ENCODE data around the gene ACTL10. TPM values are rescaled to one million over a fixed set of nuclear protein-coding genes. Genes with fewer than 3 reads are reported as not detected.

ACTL10 gene
- total and polyA plus RNA-seq, 2 of the 4 experiments (the other 2 are of a cell fraction): 0.18 to 0.43 TPM

- no peak overlapping the region for H3K4ac ChIP-seq (ENCODE audit: low read depth, low read length)
- H4K91ac ChIP-seq (ENCODE audit: insufficient read depth, low read depth, low read length): no peak overlapping the region
- no peak overlapping the region for H2BK20ac ChIP-seq (ENCODE audit: low read depth, low read length)
- dilution Hi-C loops (cut with HindIII; ENCODE audit: low sequenced_read_pairs, unreplicated experiment) (no loop called here), in situ Hi-C loops (cut with MboI; ENCODE audit: low sequenced_read_pairs) (no loop called here), intact Hi-C loops (cut with micrococcal nuclease) (loop anchor here (10.0 kb wide), 1 partner anchor 155 kb away; the partner anchor contains the start of gene CHMP4B)
- ATAC-seq (ENCODE audit: low read depth) (no peak), DNase-seq (no peak)
- H3K9me1 ChIP-seq (ENCODE audit: insufficient read depth, low read length): peaks cover 16% of the 10 kb centered on the region
- POLR2A ChIA-PET (ENCODE audit: unreplicated experiment): no interaction called here
- H2AK9ac ChIP-seq (replicated peaks; ENCODE audit: low read depth, low read length, poor library complexity): no peak overlapping the region
- H4K8ac ChIP-seq (ENCODE audit: low read depth in 2 of 2, low read length in 2 of 2): no peak overlapping the region
- peaks cover 19% of the 10 kb centered on the region; the same call in 1 of the 2 replicates for H3K36me3 ChIP-seq (ENCODE audit: control insufficient read depth, insufficient read depth, low read length)
- H3K27ac ChIP-seq (ENCODE audit: insufficient read depth, low read length): no peak overlapping the region
- H3K79me1 ChIP-seq (ENCODE audit: low read depth in 1 of 2, low read length in 2 of 2): peaks cover 7 to 23% of the 10 kb centered on the region in 2 experiments; a peak in 3 of 4 replicates
- no peak overlapping the region for H3K18ac ChIP-seq (ENCODE audit: low read depth, low read length)
- CTCF ChIA-PET: no interaction called here
- BruUV-seq (replicated peaks): no TSS peak
- no peaks in the 10 kb centered on the region for H3K27me3 ChIP-seq (ENCODE audit: control insufficient read depth, insufficient read depth, low read length)
- H3K4me1 ChIP-seq (ENCODE audit: control insufficient read depth, insufficient read depth, low read length): peaks cover 11% of the 10 kb centered on the region
- H3K14ac ChIP-seq (replicated peaks; ENCODE audit: low read depth, low read length): no peak overlapping the region
- H2AK5ac ChIP-seq (ENCODE audit: low read depth, low read length): no peak overlapping the region
- H4K5ac ChIP-seq (ENCODE audit: low read depth, low read length): no peak overlapping the region
- H2BK5ac ChIP-seq (ENCODE audit: low read depth, low read length, poor library complexity, severe bottlenecking): no peak overlapping the region
- no peak overlapping the region for H2BK15ac ChIP-seq (ENCODE audit: low read depth, low read length)
- no peak overlapping the region for H2AFZ ChIP-seq (replicated peaks; ENCODE audit: low read length, poor library complexity)
- no peak for TF ChIP-seq RAD21 (IDR thresholded peaks at IDR 0.05; ENCODE audit: low read length)
- H3K9me3 ChIP-seq (ENCODE audit: control insufficient read depth, insufficient read depth, low read length): no peaks in the 10 kb centered on the region
- no peaks in the 10 kb centered on the region for H4K20me1 ChIP-seq (ENCODE audit: insufficient read depth, low read length)
- H3K23ac ChIP-seq (ENCODE audit: low read depth, low read length): no peak overlapping the region
- H3K4me3 ChIP-seq (ENCODE audit: insufficient read depth, low read depth, low read length): no peak overlapping the region
- no peak overlapping the region for H2BK120ac ChIP-seq (ENCODE audit: low read depth, low read length)
- 99% methylated on average over 13 of the region's 32 CpGs; no CpG with 5 or more reads in 1 of the 2 experiments for WGBS, 2 experiments (ENCODE audit: extremely low coverage in 2 of 2, insufficient read length in 1 of 2)
- H3K56ac ChIP-seq (ENCODE audit: extremely low read depth, insufficient read depth, low read length): no peak overlapping the region
- no peak overlapping the region for H3K9ac ChIP-seq (ENCODE audit: low read depth, low read length)
- no peak overlapping the region for H3K4me2 ChIP-seq (ENCODE audit: low read depth, low read length)
Observed at GRCh38 chr20:33659341-33660034, 7.3 kb upstream of the ACTL10 start.
